ENCODE results near the gene CD163.

Gene CD163

GRCh38 chr12:7503686-7504415 is at the start of gene CD163:
TSS of gene CD163 (minus strand) at chr12:7503777. CDS start at chr12:7503690, 87 bp downstream.
- Histone ChIP-seq H3K36me3 (ENCODE audit: low read length) (no peaks in the 10 kb centered on the region), H3K4me2 (ENCODE audit: low read depth, low read length, poor library complexity, severe bottlenecking) (no peak within 1 kb of the TSS), H3K9ac (ENCODE audit: low read length) (no peak within 1 kb of the TSS), H3K9me2 (replicated peaks; ENCODE audit: insufficient read depth, low read length) (no peaks in the 10 kb centered on the region), H3K79me2 (ENCODE audit: insufficient read depth, low read length) (no peaks in the 10 kb centered on the region), H4K20me1 (ENCODE audit: low read depth, low read length) (no peaks in the 10 kb centered on the region), H3K4me3 (ENCODE audit: insufficient read depth, low read length, poor library complexity, severe bottlenecking) (no peak within 1 kb of the TSS), H3K9me3 (ENCODE audit: insufficient read depth, low read length) (no peaks in the 10 kb centered on the region), H3K27me3 (ENCODE audit: low read length) (no peaks in the 10 kb centered on the region), H3F3A (ENCODE audit: insufficient read depth) (no peaks in the 10 kb centered on the region), H2AFZ (ENCODE audit: low read depth, low read length, severe bottlenecking) (no peak within 1 kb of the TSS), H3K27ac (ENCODE audit: low read depth, low read length) (no peak within 1 kb of the TSS)
- TF ChIP-seq CTCF (IDR thresholded peaks at IDR 0.05; ENCODE audit: insufficient read depth, low read length, poor library complexity, severe bottlenecking) (no peak), EZH2phosphoT487 (conservative IDR thresholded peaks at IDR 0.05; ENCODE audit: low read length) (no peak)

DNA sequence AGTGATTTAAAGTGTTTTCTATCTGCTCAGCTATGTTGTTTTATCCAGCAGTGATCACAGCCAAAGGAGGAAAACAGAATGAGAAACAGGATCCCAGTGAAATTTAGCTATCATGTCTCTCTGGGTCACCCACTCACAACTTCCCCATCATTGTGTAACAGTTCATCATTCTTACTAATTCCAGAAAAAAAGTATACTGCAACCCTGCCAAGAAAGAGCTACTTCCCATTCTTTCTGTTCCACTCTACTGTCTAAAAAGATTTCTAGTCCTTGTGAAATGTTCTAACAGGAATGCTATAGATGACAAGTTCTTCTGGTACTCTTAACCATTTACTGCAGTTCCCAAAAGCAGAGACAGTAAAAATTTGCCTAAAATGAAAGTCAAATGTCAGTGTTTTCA is 39.2 kb upstream of the CD163 start:
- no peak overlapping the region for H2AFZ ChIP-seq (ENCODE audit: low read depth, low read length, severe bottlenecking)
- H3K27ac ChIP-seq (ENCODE audit: low read depth, low read length) = no peak overlapping the region
- no peaks in the 10 kb centered on the region for H3K36me3 ChIP-seq (ENCODE audit: low read length)
- H4K20me1 ChIP-seq (ENCODE audit: low read depth, low read length) = no peaks in the 10 kb centered on the region
- no peaks in the 10 kb centered on the region for H3K9me2 ChIP-seq (replicated peaks; ENCODE audit: insufficient read depth, low read length)
- no peak overlapping the region for H3K4me3 ChIP-seq (ENCODE audit: insufficient read depth, low read length, poor library complexity, severe bottlenecking)
- no peaks in the 10 kb centered on the region for H3K9me3 ChIP-seq (ENCODE audit: insufficient read depth, low read length)
- H3K27me3 ChIP-seq (ENCODE audit: low read length) = no peaks in the 10 kb centered on the region
- no peaks in the 10 kb centered on the region for H3F3A ChIP-seq (ENCODE audit: insufficient read depth)
- no peak overlapping the region for H3K4me2 ChIP-seq (ENCODE audit: low read depth, low read length, poor library complexity, severe bottlenecking)
- TF ChIP-seq EZH2phosphoT487 (conservative IDR thresholded peaks at IDR 0.05; ENCODE audit: low read length) = no peak
- TF ChIP-seq CTCF (IDR thresholded peaks at IDR 0.05; ENCODE audit: insufficient read depth, low read length, poor library complexity, severe bottlenecking) = no peak
- no peaks in the 10 kb centered on the region for H3K79me2 ChIP-seq (ENCODE audit: insufficient read depth, low read length)
- no peak overlapping the region for H3K9ac ChIP-seq (ENCODE audit: low read length)

DNA sequence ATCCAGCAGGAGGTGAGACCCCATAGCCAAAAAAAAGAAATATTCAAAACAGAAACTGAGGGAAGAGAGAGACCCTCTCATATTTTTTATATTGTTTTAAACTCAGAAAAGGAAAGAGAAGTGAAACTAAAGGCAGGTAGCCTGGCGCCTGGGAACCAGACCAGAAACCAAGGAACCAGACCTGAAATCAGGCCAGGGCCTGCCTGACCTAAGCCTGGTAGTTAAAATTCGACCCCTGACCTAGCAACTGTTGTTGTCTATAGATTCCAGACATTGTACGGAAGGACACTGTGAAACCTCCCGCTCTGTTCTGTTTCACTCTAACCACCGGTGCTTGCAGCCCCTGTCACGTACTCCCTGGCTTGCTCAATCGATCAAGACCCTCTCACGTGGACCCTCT is 38.5 kb upstream of the CD163 start:
- Histone ChIP-seq H3K27me3 (ENCODE audit: low read length) (no peaks in the 10 kb centered on the region), H3K4me2 (ENCODE audit: low read depth, low read length, poor library complexity, severe bottlenecking) (no peak overlapping the region), H2AFZ (ENCODE audit: low read depth, low read length, severe bottlenecking) (no peak overlapping the region), H3F3A (ENCODE audit: insufficient read depth) (no peaks in the 10 kb centered on the region), H3K4me3 (ENCODE audit: insufficient read depth, low read length, poor library complexity, severe bottlenecking) (no peak overlapping the region), H3K27ac (ENCODE audit: low read depth, low read length) (no peak overlapping the region), H3K36me3 (ENCODE audit: low read length) (no peaks in the 10 kb centered on the region), H4K20me1 (ENCODE audit: low read depth, low read length) (no peaks in the 10 kb centered on the region), H3K9me2 (replicated peaks; ENCODE audit: insufficient read depth, low read length) (no peaks in the 10 kb centered on the region), H3K9me3 (ENCODE audit: insufficient read depth, low read length) (no peaks in the 10 kb centered on the region), H3K9ac (ENCODE audit: low read length) (no peak overlapping the region), H3K79me2 (ENCODE audit: insufficient read depth, low read length) (no peaks in the 10 kb centered on the region)
- TF ChIP-seq CTCF (IDR thresholded peaks at IDR 0.05; ENCODE audit: insufficient read depth, low read length, poor library complexity, severe bottlenecking) (no peak), EZH2phosphoT487 (conservative IDR thresholded peaks at IDR 0.05; ENCODE audit: low read length) (no peak)
